WTC11 (cell line): ENCODE results near the gene GIGYF2.
"Not testable (repeated sequence)": the region's sequence is repeated elsewhere in the genome, so short reads cannot be mapped to it uniquely, and the experiment has no call there.

Source experiments
- ARID4B ChIP-seq: sonication (generic); formaldehyde crosslinking; IDR thresholded peaks from 2 replicates; pipeline ENCODE4 v1.8.0; 2023; ENCODE audit warnings: missing genetic modification reagents, mild to moderate bottlenecking, borderline replicate concordance
- ESRRA ChIP-seq: sonication (generic); formaldehyde crosslinking; IDR thresholded peaks from 2 replicates; pipeline ENCODE4 v1.8.1; 2022; ENCODE audit warnings: mild to moderate bottlenecking, missing genetic modification reagents, borderline replicate concordance
- ZNF423 ChIP-seq: fragments of 250-450 bp; sonication (Bioruptor Pico); IDR thresholded peaks from 2 replicates; pipeline ENCODE4 v2.1.2; 2022; ENCODE audit warnings: mild to moderate bottlenecking, moderate library complexity
- TF ChIP-seq, protein P1 (sequence below): fragments of 200-600 bp; IDR thresholded peaks from 2 replicates; pipeline ENCODE4 v1.8.0; 2022; ENCODE audit warnings: antibody characterized with exemption

GRCh38 chr2:232852081-232852480, 154.9 kb downstream of the GIGYF2 start:
- not testable (repeated sequence) for TF ChIP-seq ZNF423 (CRISPR knock-in tag); ESRRA (CRISPR knock-in tag); ARID4B
- TF ChIP-seq, protein P1, sequence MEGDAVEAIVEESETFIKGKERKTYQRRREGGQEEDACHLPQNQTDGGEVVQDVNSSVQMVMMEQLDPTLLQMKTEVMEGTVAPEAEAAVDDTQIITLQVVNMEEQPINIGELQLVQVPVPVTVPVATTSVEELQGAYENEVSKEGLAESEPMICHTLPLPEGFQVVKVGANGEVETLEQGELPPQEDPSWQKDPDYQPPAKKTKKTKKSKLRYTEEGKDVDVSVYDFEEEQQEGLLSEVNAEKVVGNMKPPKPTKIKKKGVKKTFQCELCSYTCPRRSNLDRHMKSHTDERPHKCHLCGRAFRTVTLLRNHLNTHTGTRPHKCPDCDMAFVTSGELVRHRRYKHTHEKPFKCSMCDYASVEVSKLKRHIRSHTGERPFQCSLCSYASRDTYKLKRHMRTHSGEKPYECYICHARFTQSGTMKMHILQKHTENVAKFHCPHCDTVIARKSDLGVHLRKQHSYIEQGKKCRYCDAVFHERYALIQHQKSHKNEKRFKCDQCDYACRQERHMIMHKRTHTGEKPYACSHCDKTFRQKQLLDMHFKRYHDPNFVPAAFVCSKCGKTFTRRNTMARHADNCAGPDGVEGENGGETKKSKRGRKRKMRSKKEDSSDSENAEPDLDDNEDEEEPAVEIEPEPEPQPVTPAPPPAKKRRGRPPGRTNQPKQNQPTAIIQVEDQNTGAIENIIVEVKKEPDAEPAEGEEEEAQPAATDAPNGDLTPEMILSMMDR: not testable (repeated sequence)
